Mucosa of descending colon (tissue), 3 donors: Measurements from ENCODE around the gene MDFI. TPM values are rescaled to one million over a fixed set of nuclear protein-coding genes. Genes with fewer than 3 reads are reported as not detected.

Experiments
- ATAC-seq: fragments of 200-7000 bp; cut with Tn5 transposase; one replicate; pipeline ENCODE4 v1.9.1; 2020; ENCODE audit warnings: mild to moderate bottlenecking, moderate library complexity
- DNase-seq, 3 donors: peaks; one replicate each; pipeline ENCODE4 v3.0.0-alpha.2; 2020
- H3K36me3 ChIP-seq: fragments of 200-600 bp; one replicate; pipeline ENCODE4 v1.8.0; 2021; ENCODE audit warnings: low read depth, mild to moderate bottlenecking
- H3K4me1 ChIP-seq: fragments of 200-600 bp; one replicate; pipeline ENCODE4 v1.8.0; 2021; ENCODE audit warnings: low read depth, mild to moderate bottlenecking
- H3K4me3 ChIP-seq: fragments of 200-600 bp; one replicate; pipeline ENCODE4 v1.8.0; 2021; ENCODE audit warnings: mild to moderate bottlenecking
- H3K9me3 ChIP-seq: fragments of 200-600 bp; one replicate; pipeline ENCODE4 v1.8.0; 2021; ENCODE audit warnings: mild to moderate bottlenecking
- intact Hi-C, 2 donors: fragments of 100-400 bp; cut with DNase I in 1 of 2; cut with micrococcal nuclease in 1 of 2; formaldehyde crosslinking; loops; one replicate each; pipeline versions ENCODE4 v1.11.0 to v1.11.1; 2022; cut with DNase I, micrococcal nuclease
- total RNA-seq, 3 donors: library from RNA; stranded (reverse); fragmentation: NEBNext Ultra II Directional in 2 of 3; extraction: Animal tissue kit (Norgen Biotek cat#: 25700) in 2 of 3; gene quantifications; one replicate each; pipeline versions ENCODE4 v1.2.1 to v1.2.4, GENCODE V29; 2021 to 2023
- TF ChIP-seq, protein P1 (sequence below): fragments of 200-600 bp; IDR thresholded peaks from one replicate; pipeline ENCODE4 v1.8.0; 2022; ENCODE audit warnings: antibody characterized with exemption, mild to moderate bottlenecking
- donor health status: DM: no; HTN: no; CAD: no; lungs with moderate emphysema.
- donor health status: DM: no; HTN: no; CAD: no.
- donor health status: DM: no; HTN: yes; CAD: no.

Gene MDFI
- total RNA-seq, 3 donors from 2014 or later = 0.96 to 2.2 (median 2.1) TPM

GRCh38 chr6:41593406-41593805, 44.9 kb upstream of the MDFI start:
- TF ChIP-seq, protein P1, sequence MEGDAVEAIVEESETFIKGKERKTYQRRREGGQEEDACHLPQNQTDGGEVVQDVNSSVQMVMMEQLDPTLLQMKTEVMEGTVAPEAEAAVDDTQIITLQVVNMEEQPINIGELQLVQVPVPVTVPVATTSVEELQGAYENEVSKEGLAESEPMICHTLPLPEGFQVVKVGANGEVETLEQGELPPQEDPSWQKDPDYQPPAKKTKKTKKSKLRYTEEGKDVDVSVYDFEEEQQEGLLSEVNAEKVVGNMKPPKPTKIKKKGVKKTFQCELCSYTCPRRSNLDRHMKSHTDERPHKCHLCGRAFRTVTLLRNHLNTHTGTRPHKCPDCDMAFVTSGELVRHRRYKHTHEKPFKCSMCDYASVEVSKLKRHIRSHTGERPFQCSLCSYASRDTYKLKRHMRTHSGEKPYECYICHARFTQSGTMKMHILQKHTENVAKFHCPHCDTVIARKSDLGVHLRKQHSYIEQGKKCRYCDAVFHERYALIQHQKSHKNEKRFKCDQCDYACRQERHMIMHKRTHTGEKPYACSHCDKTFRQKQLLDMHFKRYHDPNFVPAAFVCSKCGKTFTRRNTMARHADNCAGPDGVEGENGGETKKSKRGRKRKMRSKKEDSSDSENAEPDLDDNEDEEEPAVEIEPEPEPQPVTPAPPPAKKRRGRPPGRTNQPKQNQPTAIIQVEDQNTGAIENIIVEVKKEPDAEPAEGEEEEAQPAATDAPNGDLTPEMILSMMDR = no peak
- ATAC-seq = no peak
- no peaks in the 10 kb centered on the region for H3K9me3 ChIP-seq
- no peak for DNase-seq
- intact Hi-C loops = loop anchor here (2.0 to 10.0 kb wide), 6 partner anchors 129 to 229 kb away; no protein-coding TSS in a partner anchor
- no peaks in the 10 kb centered on the region for H3K36me3 ChIP-seq
- no peaks in the 10 kb centered on the region for H3K4me1 ChIP-seq
- H3K4me3 ChIP-seq = no peak overlapping the region

GRCh38 chr6:41593839-41594238, 44.4 kb upstream of the MDFI start:
- Histone ChIP-seq H3K4me3 (no peak overlapping the region), H3K36me3 (no peaks in the 10 kb centered on the region), H3K9me3 (no peaks in the 10 kb centered on the region), H3K4me1 (no peaks in the 10 kb centered on the region)
- DNase-seq (no peak), ATAC-seq (no peak)
- intact Hi-C loops = loop anchor here (2.0 to 10.0 kb wide), 6 partner anchors 129 to 229 kb away; no protein-coding TSS in a partner anchor
- TF ChIP-seq, protein P1 = no peak

- Histone ChIP-seq H3K9me3 (no peaks in the 10 kb centered on the region), H3K4me3 (no peak overlapping the region), H3K4me1 (no peaks in the 10 kb centered on the region), H3K36me3 (no peaks in the 10 kb centered on the region)
- TF ChIP-seq, protein P1 = no peak
- no peak for ATAC-seq
- intact Hi-C loops = loop anchor here (5.0 to 10.0 kb wide), 5 partner anchors 130 to 230 kb away; no protein-coding TSS in a partner anchor
- no peak for DNase-seq
Measured at GRCh38 chr6:41594326-41594725, 43.9 kb upstream of the MDFI start.

DNA sequence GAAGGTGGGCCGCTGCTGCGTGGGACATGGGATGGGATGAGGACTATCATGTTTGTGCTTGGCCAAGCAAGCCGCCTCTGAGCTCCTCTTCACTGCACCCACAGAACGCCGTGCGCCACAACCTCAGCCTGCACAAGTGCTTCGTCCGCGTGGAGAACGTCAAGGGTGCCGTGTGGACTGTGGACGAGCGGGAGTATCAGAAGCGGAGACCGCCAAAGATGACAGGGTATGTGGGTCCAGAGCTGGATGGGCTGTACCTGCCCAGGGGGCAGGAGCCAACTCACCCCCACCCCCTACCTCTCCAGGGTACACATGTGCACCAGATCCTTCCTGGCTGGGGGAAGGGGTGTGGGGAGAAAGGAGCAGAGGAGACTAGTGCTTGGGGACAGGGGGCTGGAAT, 43.5 kb upstream of the MDFI start:
- intact Hi-C loops = loop anchor here (5.0 to 10.0 kb wide), 5 partner anchors 130 to 230 kb away; no protein-coding TSS in a partner anchor
- Histone ChIP-seq H3K4me3 (no peak overlapping the region), H3K36me3 (no peaks in the 10 kb centered on the region), H3K4me1 (no peaks in the 10 kb centered on the region), H3K9me3 (no peaks in the 10 kb centered on the region)
- TF ChIP-seq, protein P1 = no peak
- no peak for ATAC-seq
- DNase-seq = no peak

GRCh38 chr6:41595166-41595565, 43.1 kb upstream of the MDFI start:
- H3K36me3 ChIP-seq = no peaks in the 10 kb centered on the region
- no peak overlapping the region for H3K4me3 ChIP-seq
- H3K9me3 ChIP-seq = no peaks in the 10 kb centered on the region
- intact Hi-C loops = loop anchor here in 1 of 2 donors (10.0 kb wide), 2 partner anchors 130 to 230 kb away; no protein-coding TSS in a partner anchor
- DNase-seq = peak in 1 of 3 donors; percentile 15
- H3K4me1 ChIP-seq = no peaks in the 10 kb centered on the region
- TF ChIP-seq, protein P1 = no peak
- ATAC-seq = no peak
